ENCODE measurements around the gene NEMF. TPM values are rescaled to one million over a fixed set of nuclear protein-coding genes. Genes with fewer than 3 reads are reported as not detected.
A peak's percentile ranks its signal among the peaks of the same experiment; 100 is the strongest.
"Not testable (repeated sequence)": the region's sequence is repeated elsewhere in the genome, so short reads cannot be mapped to it uniquely, and the experiment has no call there.

NEMF gene
- total RNA-seq, 2 donors from 2014 or later = 49.3 to 61.4 TPM

DNA sequence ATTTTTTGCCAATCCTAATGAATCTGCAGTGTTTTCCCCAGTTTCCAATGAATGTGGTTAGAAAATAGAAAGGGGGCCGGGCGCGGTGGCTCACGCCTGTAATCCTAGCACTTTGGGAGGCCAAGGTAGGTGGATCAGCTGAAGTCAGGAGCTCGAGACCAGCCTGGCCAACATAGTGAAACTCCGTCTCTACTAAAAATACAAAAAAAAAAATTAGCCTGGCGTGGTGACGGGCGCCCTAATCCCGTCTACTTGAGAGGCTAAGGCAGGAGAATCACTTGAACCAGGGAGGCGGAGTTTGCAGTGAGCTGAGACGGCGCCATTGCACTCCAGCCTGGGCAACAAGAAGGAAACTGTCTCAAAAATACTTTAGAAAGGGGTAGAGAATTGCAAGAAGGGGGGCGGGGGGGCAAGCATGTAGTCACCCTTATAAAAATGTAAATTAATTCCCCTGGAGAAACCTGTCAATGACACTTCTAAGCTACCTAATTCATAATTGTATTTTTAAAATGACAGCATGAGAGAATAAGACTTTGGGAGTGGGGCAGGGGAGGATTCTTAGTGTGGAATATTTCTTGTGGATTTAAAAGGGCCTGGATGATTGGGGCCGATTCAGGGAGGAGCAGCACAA is 82.9 kb downstream of the NEMF start:
- DNase-seq (ENCODE audit: low spot score) = no peak
- intact Hi-C loops (cut with DNase I) = loop anchor here in 1 of 2 donors (10.0 kb wide), 1 partner anchor 135 kb away; the partner anchor contains the start of gene DNAAF2

- intact Hi-C loops (cut with DNase I) = loop anchor here in 1 of 2 donors (10.0 kb wide), 1 partner anchor 134 kb away; the partner anchor contains the start of gene DNAAF2
- DNase-seq (ENCODE audit: low spot score) = no peak
Observed at GRCh38 chr14:49769171-49769570, 83.4 kb downstream of the NEMF start.

- intact Hi-C loops (cut with DNase I) = loop anchor here in 1 of 2 donors (10.0 kb wide), 1 partner anchor 134 kb away; the partner anchor contains the start of gene DNAAF2
- peak; percentile 86 for DNase-seq (ENCODE audit: low spot score)
Observed at GRCh38 chr14:49768301-49769121, 84.1 kb downstream of the NEMF start.

- peak; percentile 97 for DNase-seq (ENCODE audit: low spot score)
- intact Hi-C loops (cut with DNase I) = loop anchor here in 1 of 2 donors (10.0 kb wide), 1 partner anchor 133 kb away; the partner anchor contains the start of gene DNAAF2
Observed at GRCh38 chr14:49767571-49768300, 84.9 kb downstream of the NEMF start, which contains the start of gene KLHDC2. TSS of gene KLHDC2 (plus strand) at chr14:49768153. CDS start at chr14:49768469, 316 bp downstream.

DNA sequence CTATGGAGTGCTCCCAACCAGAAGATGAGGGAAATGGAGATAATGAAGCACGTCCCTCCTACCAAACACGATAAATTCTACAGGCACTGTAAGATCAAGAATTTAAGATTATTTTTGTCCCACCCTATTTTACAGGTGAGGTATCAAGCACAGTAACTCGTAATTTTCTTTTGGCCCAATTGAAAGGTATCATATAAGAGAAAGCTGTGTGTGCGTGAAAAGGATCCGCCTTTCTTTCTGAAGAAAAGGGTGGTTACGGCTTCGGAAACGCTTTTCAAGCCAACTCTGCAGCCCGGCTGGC is 85.4 kb downstream of the NEMF start:
- intact Hi-C loops (cut with DNase I) = loop anchor here in 1 of 2 donors (10.0 kb wide), 1 partner anchor 132 kb away; the partner anchor contains the start of gene DNAAF2
- DNase-seq (ENCODE audit: low spot score) = no peak

DNA sequence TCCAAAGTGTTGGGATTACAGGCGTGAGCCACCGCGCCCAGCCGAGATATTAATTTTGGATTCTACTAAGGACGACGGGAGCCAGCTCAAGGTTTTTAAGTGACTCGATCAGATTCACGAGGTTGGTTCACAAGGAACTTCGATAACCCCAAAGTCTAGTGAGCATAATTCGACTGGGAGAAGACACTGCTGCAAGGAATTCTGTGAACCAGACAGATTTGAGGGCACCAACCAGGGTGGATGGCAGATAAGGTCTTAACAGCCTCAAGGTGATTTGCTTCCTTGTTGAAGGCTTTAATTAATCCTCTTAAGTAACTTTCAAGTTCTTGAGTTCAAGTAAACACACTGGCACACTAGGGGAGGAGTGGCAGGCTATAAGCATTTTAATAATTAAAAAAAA is 85.7 kb downstream of the NEMF start:
- intact Hi-C loops (cut with DNase I) = loop anchor here in 1 of 2 donors (10.0 kb wide), 1 partner anchor 132 kb away; the partner anchor contains the start of gene DNAAF2
- no peak for DNase-seq (ENCODE audit: low spot score)

DNA sequence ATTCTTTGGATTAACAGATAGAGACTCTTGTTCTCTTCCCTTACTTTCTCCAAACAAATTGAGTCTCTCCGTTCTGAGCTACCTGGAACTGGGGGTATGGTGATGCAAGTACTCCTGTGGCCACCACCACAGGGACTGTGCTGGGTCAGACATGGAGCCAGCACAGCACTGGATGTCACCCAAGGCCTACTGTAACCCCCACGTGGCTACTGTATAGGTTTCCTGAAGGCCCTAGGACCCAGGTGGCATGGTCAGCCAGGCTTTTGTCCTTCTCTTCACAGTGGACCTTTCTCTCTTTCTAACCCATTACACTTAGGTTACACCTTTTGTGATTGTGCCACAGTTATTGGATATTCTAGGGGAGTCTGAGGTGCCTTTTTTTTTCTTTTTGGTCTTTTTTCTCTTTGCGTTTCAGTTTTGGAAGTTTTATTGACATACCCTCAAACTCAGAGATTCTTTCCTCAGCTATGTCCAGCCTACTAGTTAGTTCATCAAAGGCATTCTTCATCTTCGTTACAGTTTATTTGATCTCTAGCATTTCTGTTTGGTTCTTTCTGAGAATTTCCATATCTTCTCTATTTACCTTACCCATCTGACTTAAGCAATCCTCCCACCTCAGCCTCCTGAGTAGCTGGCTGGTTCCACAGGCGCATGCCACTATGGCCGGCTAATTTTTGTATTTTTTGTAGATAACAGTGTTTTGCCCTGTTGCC is 90.6 kb downstream of the NEMF start:
- intact Hi-C loops (cut with DNase I) = loop anchor here in 1 of 2 donors (10.0 kb wide), 1 partner anchor 127 kb away; the partner anchor contains the start of gene DNAAF2
- DNase-seq (ENCODE audit: low spot score) = no peak

DNA sequence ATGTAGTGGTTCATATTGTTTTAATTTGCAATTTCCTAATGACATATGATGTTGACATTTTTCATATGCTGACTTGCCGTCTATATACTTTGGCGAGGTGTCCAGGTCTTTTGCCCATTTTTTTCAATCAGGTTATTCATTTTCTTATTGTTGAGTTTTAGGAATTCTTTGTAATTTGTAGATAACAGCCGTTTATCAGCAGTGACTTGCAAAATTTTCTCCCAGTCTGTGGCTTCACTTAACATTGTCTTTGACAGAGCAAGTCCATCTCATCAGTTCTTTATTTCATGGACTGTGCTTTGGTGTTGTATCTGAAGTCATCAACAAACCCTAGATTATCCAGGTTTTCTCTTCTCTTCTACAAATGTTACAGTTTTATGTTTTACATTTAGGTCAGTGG is 97.2 kb downstream of the NEMF start:
- no peak for DNase-seq (ENCODE audit: low spot score)
- intact Hi-C loops (cut with DNase I) = no loop called here

GRCh38 chr14:49754570-49755097 is 98.0 kb downstream of the NEMF start:
- intact Hi-C loops (cut with DNase I) = no loop called here
- no peak for DNase-seq (ENCODE audit: low spot score)

DNA sequence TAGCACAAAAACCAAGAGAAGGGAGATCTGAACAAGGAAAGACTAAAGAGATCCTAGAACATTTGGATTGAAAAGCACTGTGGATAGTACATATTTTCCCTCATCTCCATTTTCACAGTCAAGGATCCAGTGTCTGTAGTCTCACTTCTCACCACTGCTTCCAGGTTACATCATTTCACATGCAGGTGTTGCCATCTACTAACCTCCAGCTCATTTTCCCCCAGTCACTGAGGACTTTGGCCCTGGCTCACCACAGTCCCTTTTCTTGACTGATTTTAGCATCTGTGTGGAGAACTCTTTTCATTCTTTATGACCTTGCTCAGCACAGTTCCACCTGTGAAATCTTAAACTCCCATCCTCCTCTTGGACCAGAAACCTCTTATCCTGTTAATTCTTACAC is 106.1 kb downstream of the NEMF start:
- intact Hi-C loops (cut with DNase I); DNase-seq (ENCODE audit: low spot score): not testable (repeated sequence)

DNA sequence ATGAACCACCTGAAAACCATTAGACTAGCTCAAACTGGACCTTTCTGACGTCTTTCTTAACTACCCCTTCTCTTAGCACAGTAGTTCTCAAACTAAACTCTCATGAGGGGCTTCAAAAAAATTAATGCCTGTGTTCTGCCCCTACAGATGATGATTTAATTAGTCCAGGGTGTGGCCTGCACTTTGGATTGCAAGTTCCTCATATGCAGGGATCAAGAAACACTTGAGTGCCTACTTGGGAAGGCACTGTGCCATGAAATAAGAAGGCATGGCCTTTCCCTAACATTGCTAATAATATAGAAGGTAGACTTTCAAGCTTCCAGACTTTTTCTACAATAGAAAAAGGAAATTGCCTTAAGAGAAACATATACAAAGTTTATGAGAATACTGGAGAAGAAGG is 107.4 kb downstream of the NEMF start:
- intact Hi-C loops (cut with DNase I) = no loop called here
- DNase-seq (ENCODE audit: low spot score) = no peak

GRCh38 chr14:49735669-49736068 is 116.9 kb downstream of the NEMF start:
- intact Hi-C loops (cut with DNase I); DNase-seq (ENCODE audit: low spot score): not testable (repeated sequence)

GRCh38 chr14:49733836-49734235 is 118.8 kb downstream of the NEMF start:
- intact Hi-C loops (cut with DNase I) = no loop called here
- no peak for DNase-seq (ENCODE audit: low spot score)

DNA sequence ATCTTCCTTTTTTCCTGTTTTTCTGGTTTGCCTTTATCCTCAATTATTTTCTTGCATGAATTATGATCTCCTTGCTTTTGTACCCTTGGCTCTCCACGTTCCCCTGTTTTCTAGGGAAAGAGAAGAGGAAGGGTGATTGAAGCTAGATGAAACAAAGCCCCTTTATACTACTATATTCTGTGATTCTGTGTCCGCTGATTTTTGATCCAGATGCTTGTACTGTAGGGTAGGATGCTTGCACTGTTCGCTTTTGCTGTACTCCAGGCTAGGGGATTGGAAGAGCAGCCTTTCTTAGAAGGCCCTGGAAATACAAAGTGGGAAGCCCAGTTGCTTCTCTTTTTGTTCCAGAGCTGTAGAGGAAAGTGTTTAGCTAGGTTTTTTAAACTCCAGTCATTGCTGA is 119.7 kb downstream of the NEMF start:
- DNase-seq (ENCODE audit: low spot score) = no peak
- intact Hi-C loops (cut with DNase I) = no loop called here

Other genes with a start within 250 kb of the NEMF start
- gene RPL36AL, start 232.2 kb downstream of the NEMF start, total RNA-seq = 100 to 1,000 TPM; 130 to 144 TPM
- gene MGAT2, start 232.0 kb downstream of the NEMF start, total RNA-seq = 10 to 100 TPM; 33.0 to 34.4 TPM
- 1 to 10 TPM; 4.3 to 6.1 TPM for gene DNAAF2, start 217.5 kb downstream of the NEMF start, total RNA-seq
- gene POLE2, start 164.6 kb downstream of the NEMF start, total RNA-seq = 1 to 10 TPM; 3.2 to 4.1 TPM
- gene KLHDC1, start 159.7 kb downstream of the NEMF start, total RNA-seq = 10 to 100 TPM in 1 of 2 donors, 1 to 10 TPM in 1; 7.7 to 11.9 TPM
- gene KLHDC2, start 84.6 kb downstream of the NEMF start, total RNA-seq = 10 to 100 TPM; 42.7 to 61.5 TPM
- gene ARF6, start 40.3 kb upstream of the NEMF start, total RNA-seq = 10 to 100 TPM; 55.8 to 58.9 TPM